ENCODE measurements around the gene SOHLH2. TPM values are rescaled to one million over a fixed set of nuclear protein-coding genes. Genes with fewer than 3 reads are reported as not detected.

SOHLH2 gene
- total RNA-seq, 2 donors from 2014 or later, result not detected

DNA sequence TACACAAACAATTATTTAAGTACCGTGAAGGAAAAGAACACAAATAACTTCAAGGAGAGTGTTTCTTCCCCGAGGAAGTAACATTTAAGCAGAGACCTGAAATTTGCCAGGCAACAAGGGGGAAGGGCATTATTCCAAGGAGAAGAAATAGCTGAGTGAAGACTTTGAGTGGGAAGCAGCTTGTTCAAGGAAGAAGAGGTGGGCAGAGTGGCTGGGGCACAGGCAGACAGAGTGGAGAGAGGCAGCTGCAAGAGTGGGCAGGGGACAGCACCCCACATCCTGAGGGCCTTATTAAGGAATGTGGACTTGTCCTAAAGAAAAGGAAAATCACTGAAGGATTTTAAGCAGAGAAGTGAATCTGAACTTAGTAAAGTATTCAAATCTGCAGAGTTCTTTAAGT is 78.5 kb downstream of the SOHLH2 start:
- no peak for TF ChIP-seq CTCF (IDR thresholded peaks at IDR 0.05)
- H3K27ac ChIP-seq, result no peak overlapping the region
- no peak for DNase-seq (ENCODE audit: low spot score)
- H3K4me1 ChIP-seq (ENCODE audit: control insufficient read depth in 1 of 2, low read depth in 2 of 2), result peaks cover 0 to 8% of the 10 kb centered on the region in 2 donors
- no peak for ATAC-seq (ENCODE audit: insufficient number of reproducible peaks, low FRiP score, low read depth)
- H3K36me3 ChIP-seq, result no peaks in the 10 kb centered on the region
- H3K27me3 ChIP-seq (replicated peaks; ENCODE audit: insufficient read depth), result no peaks in the 10 kb centered on the region
- no peak overlapping the region for H3K4me3 ChIP-seq
- H3K9me3 ChIP-seq, result no peaks in the 10 kb centered on the region

- no peak overlapping the region for H3K4me3 ChIP-seq
- ATAC-seq (ENCODE audit: insufficient number of reproducible peaks, low FRiP score, low read depth) (no peak), DNase-seq (ENCODE audit: low spot score) (no peak)
- no peaks in the 10 kb centered on the region for H3K36me3 ChIP-seq
- H3K27ac ChIP-seq, result no peak overlapping the region
- H3K27me3 ChIP-seq (replicated peaks; ENCODE audit: insufficient read depth), result no peaks in the 10 kb centered on the region
- no peak for TF ChIP-seq CTCF (IDR thresholded peaks at IDR 0.05)
- peaks cover 0 to 15% of the 10 kb centered on the region in 2 donors for H3K4me1 ChIP-seq (ENCODE audit: control insufficient read depth in 1 of 2, low read depth in 2 of 2)
- no peaks in the 10 kb centered on the region for H3K9me3 ChIP-seq
These were observed 79.7 kb downstream of the SOHLH2 start for GRCh38 chr13:36134632-36135031.

- H3K4me1 ChIP-seq (ENCODE audit: control insufficient read depth in 1 of 2, low read depth in 2 of 2), result peaks cover 0 to 15% of the 10 kb centered on the region in 2 donors
- TF ChIP-seq CTCF (IDR thresholded peaks at IDR 0.05), result no peak
- no peaks in the 10 kb centered on the region for H3K9me3 ChIP-seq
- ATAC-seq (ENCODE audit: insufficient number of reproducible peaks, low FRiP score, low read depth) (no peak), DNase-seq (ENCODE audit: low spot score) (no peak)
- no peak overlapping the region for H3K27ac ChIP-seq
- no peak overlapping the region for H3K4me3 ChIP-seq
- H3K36me3 ChIP-seq, result no peaks in the 10 kb centered on the region
- no peaks in the 10 kb centered on the region for H3K27me3 ChIP-seq (replicated peaks; ENCODE audit: insufficient read depth)
These were observed 80.3 kb downstream of the SOHLH2 start for GRCh38 chr13:36133950-36134626.

DNA sequence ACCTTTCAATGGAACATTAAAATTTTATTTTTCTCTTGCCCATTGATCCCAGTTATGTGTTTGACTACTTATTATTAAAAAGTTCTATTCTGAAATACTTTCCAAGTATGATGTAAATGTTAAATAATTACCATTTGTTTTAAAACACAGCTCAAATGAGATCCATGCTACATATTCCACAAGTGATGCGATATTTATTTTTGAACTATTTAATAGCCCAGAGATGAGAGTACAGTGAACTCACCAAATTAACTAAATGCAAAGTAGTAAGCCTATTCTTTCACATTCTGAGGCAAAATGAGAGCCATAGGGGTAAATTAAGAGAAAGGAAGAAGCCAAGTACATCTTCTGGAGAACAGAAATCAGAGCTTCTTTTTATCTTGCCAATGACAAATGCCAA is 82.0 kb downstream of the SOHLH2 start:
- Histone ChIP-seq H3K27ac (no peak overlapping the region), H3K9me3 (no peaks in the 10 kb centered on the region), H3K4me1 (ENCODE audit: control insufficient read depth in 1 of 2, low read depth in 2 of 2) (peaks cover 0 to 15% of the 10 kb centered on the region in 2 donors), H3K4me3 (no peak overlapping the region), H3K36me3 (no peaks in the 10 kb centered on the region), H3K27me3 (replicated peaks; ENCODE audit: insufficient read depth) (no peaks in the 10 kb centered on the region)
- DNase-seq (ENCODE audit: low spot score), result no peak
- ATAC-seq (ENCODE audit: insufficient number of reproducible peaks, low FRiP score, low read depth), result no peak
- no peak for TF ChIP-seq CTCF (IDR thresholded peaks at IDR 0.05)

DNA sequence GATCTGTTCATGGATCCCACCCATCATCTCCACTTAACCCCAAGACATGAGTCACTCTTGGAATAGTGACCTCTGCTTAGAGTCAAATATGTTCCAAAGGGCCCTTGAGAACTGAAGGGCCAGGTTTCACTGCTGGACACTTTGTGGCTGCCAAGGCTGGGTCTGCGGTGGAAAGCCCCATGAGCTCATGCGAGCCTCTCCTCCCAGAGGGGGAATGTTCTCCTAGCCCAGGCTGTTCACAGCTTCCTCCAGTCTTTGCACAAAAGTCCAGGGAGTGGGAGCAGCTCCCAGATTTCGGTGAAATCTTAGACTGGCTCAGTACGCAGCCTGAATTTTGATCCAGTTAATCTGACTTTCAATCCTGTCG is 82.4 kb downstream of the SOHLH2 start:
- Histone ChIP-seq H3K4me3 (peak overlapping the region; percentile 75), H3K9me3 (no peaks in the 10 kb centered on the region), H3K36me3 (no peaks in the 10 kb centered on the region), H3K27ac (peak overlapping the region in 1 of 2 donors; percentile 20), H3K27me3 (replicated peaks; ENCODE audit: insufficient read depth) (no peaks in the 10 kb centered on the region), H3K4me1 (ENCODE audit: control insufficient read depth in 1 of 2, low read depth in 2 of 2) (peaks cover 0 to 15% of the 10 kb centered on the region in 2 donors)
- TF ChIP-seq CTCF (IDR thresholded peaks at IDR 0.05), result no peak
- DNase-seq (ENCODE audit: low spot score) (no peak), ATAC-seq (ENCODE audit: insufficient number of reproducible peaks, low FRiP score, low read depth) (peak; percentile 67)
